ENCODE results near the gene P2RX3. TPM values are rescaled to one million over a fixed set of nuclear protein-coding genes. Genes with fewer than 3 reads are reported as not detected.

Gene P2RX3
- total RNA-seq, 1 donor from 2014 or later, result 2.0 TPM

GRCh38 chr11:57325735-57326048 is 12.5 kb upstream of the P2RX3 start:
- no peak for DNase-seq (ENCODE audit: low spot score in 2 of 2, unreplicated experiment in 2 of 2)
- no peak for TF ChIP-seq CTCF (IDR thresholded peaks at IDR 0.05; ENCODE audit: unreplicated experiment)
- H3K4me1 Mint-ChIP-seq, result peaks cover 56% of the 10 kb centered on the region
- H3K27ac Mint-ChIP-seq, result peak overlapping the region; percentile 99
- H3K9me3 Mint-ChIP-seq, result no peaks in the 10 kb centered on the region
- peak overlapping the region; percentile 71 for H3K4me3 Mint-ChIP-seq
- H3K36me3 Mint-ChIP-seq, result peaks cover 38% of the 10 kb centered on the region
- H3K27me3 Mint-ChIP-seq (ENCODE audit: low read depth), result no peaks in the 10 kb centered on the region

- no peak for DNase-seq (ENCODE audit: low spot score in 2 of 2, unreplicated experiment in 2 of 2)
- TF ChIP-seq CTCF (IDR thresholded peaks at IDR 0.05; ENCODE audit: unreplicated experiment), result no peak
- Mint-ChIP-seq H3K4me1 (peaks cover 36% of the 10 kb centered on the region), H3K27me3 (ENCODE audit: low read depth) (no peaks in the 10 kb centered on the region), H3K9me3 (no peaks in the 10 kb centered on the region), H3K27ac (peak overlapping the region; percentile 99), H3K36me3 (peaks cover 48% of the 10 kb centered on the region), H3K4me3 (no peak overlapping the region)
These were observed 10.4 kb upstream of the P2RX3 start for GRCh38 chr11:57327721-57328120.

GRCh38 chr11:57330029-57330428 is 8.1 kb upstream of the P2RX3 start:
- TF ChIP-seq CTCF (IDR thresholded peaks at IDR 0.05; ENCODE audit: unreplicated experiment), result no peak
- Mint-ChIP-seq H3K9me3 (no peaks in the 10 kb centered on the region), H3K27ac (no peak overlapping the region), H3K4me1 (peaks cover 40% of the 10 kb centered on the region), H3K4me3 (no peak overlapping the region), H3K27me3 (ENCODE audit: low read depth) (no peaks in the 10 kb centered on the region), H3K36me3 (peaks cover 51% of the 10 kb centered on the region)
- no peak for DNase-seq (ENCODE audit: low spot score in 2 of 2, unreplicated experiment in 2 of 2)

- no peak overlapping the region for H3K27ac Mint-ChIP-seq
- H3K36me3 Mint-ChIP-seq, result peaks cover 46% of the 10 kb centered on the region
- H3K27me3 Mint-ChIP-seq (ENCODE audit: low read depth), result no peaks in the 10 kb centered on the region
- no peak for DNase-seq (ENCODE audit: low spot score in 2 of 2, unreplicated experiment in 2 of 2)
- no peak for TF ChIP-seq CTCF (IDR thresholded peaks at IDR 0.05; ENCODE audit: unreplicated experiment)
- no peaks in the 10 kb centered on the region for H3K9me3 Mint-ChIP-seq
- no peak overlapping the region for H3K4me3 Mint-ChIP-seq
- H3K4me1 Mint-ChIP-seq, result peaks cover 34% of the 10 kb centered on the region
These were observed 6.4 kb upstream of the P2RX3 start for GRCh38 chr11:57331720-57332119.

- peaks cover 36% of the 10 kb centered on the region for H3K36me3 Mint-ChIP-seq
- no peak for DNase-seq (ENCODE audit: low spot score in 2 of 2, unreplicated experiment in 2 of 2)
These were observed 5.3 kb upstream of the P2RX3 start for GRCh38 chr11:57332694-57333440.

More at GRCh38 chr11:57332694-57333440, 5.3 kb upstream of the P2RX3 start:
- H3K4me1 Mint-ChIP-seq, result peaks cover 27% of the 10 kb centered on the region
- no peak overlapping the region for H3K4me3 Mint-ChIP-seq
- no peaks in the 10 kb centered on the region for H3K9me3 Mint-ChIP-seq
- no peak overlapping the region for H3K27ac Mint-ChIP-seq
- no peak for TF ChIP-seq CTCF (IDR thresholded peaks at IDR 0.05; ENCODE audit: unreplicated experiment)
- no peaks in the 10 kb centered on the region for H3K27me3 Mint-ChIP-seq (ENCODE audit: low read depth)
